Fibroblast of pulmonary artery (primary cell): Measurements from ENCODE around the gene UBAP2.

Source experiments
- DNase-seq: peaks from one replicate; pipeline ENCODE4 v3.0.0-alpha.2; 2010; ENCODE audit warnings: low read depth
- H3K4me3 ChIP-seq: replicated peaks from 2 replicates; pipeline ENCODE4 v1.5.1; 2011; ENCODE audit warnings: low read depth, mild to moderate bottlenecking, control low read depth, low read length, moderate library complexity
- CTCF ChIP-seq: IDR thresholded peaks from 2 replicates; pipeline ENCODE4 v1.5.1; 2011; ENCODE audit warnings: mild to moderate bottlenecking, control low read depth, low read length, inconsistent platforms; ENCODE audit errors: missing control alignments

Gene UBAP2, protein sequence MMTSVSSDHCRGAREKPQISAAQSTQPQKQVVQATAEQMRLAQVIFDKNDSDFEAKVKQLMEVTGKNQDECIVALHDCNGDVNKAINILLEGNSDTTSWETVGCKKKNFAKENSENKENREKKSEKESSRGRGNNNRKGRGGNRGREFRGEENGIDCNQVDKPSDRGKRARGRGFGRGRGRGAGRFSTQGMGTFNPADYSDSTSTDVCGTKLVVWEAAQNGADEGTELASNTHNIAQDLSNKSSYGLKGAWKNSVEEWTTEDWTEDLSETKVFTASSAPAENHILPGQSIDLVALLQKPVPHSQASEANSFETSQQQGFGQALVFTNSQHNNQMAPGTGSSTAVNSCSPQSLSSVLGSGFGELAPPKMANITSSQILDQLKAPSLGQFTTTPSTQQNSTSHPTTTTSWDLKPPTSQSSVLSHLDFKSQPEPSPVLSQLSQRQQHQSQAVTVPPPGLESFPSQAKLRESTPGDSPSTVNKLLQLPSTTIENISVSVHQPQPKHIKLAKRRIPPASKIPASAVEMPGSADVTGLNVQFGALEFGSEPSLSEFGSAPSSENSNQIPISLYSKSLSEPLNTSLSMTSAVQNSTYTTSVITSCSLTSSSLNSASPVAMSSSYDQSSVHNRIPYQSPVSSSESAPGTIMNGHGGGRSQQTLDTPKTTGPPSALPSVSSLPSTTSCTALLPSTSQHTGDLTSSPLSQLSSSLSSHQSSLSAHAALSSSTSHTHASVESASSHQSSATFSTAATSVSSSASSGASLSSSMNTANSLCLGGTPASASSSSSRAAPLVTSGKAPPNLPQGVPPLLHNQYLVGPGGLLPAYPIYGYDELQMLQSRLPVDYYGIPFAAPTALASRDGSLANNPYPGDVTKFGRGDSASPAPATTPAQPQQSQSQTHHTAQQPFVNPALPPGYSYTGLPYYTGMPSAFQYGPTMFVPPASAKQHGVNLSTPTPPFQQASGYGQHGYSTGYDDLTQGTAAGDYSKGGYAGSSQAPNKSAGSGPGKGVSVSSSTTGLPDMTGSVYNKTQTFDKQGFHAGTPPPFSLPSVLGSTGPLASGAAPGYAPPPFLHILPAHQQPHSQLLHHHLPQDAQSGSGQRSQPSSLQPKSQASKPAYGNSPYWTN

DNA sequence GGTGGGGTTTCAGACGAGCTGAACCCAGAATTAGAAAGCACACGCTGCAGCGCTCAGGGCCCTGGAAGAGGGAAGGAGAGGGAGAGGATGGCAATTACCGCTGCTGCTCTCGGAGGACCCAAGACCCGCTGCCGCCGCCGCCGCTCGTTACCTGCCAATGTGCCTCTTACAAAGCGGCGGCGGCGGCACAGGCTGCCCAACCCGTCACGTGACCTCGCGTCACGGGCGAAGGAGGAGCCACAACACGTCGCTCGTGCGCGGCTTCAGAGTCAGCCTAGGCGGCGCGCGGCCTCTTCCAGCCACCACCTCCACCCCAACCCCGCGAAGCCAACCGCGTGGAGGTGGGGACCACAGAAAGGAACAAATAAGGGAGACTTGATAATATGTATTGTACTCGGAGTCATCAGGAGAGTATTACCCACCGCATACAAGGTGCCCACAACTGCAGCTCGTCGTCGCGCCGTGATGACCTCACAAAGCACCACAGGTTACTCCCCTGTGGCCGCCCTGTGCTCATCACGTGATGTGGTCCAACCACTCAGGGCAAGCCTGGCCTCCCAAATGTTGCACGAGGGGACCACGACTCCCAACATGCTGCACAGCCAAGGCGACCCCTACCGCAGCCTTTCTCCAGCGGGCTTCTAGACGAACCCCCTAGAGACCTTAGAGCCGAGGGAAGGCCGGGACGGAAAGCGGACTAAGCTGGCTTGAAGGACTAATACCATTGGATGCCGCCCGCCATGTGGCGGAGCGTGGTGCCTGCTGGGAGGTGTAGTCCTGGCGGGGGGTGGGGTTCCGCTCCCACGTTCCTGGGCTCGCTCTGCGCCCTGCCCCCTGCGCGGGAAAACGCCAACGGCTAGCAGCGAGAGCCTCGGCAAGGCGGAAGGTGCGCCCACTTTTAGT lies at the start of gene UBAP2:
Gene UBAP2 (minus strand): TSS at position 161 of the 903 bp plus-strand sequence. CDS start 31,739 bp downstream, outside the sequence.
- no peak for TF ChIP-seq CTCF
- DNase-seq, result peak; percentile 98
- peak within 1 kb of the TSS; percentile 94 for H3K4me3 ChIP-seq

DNA sequence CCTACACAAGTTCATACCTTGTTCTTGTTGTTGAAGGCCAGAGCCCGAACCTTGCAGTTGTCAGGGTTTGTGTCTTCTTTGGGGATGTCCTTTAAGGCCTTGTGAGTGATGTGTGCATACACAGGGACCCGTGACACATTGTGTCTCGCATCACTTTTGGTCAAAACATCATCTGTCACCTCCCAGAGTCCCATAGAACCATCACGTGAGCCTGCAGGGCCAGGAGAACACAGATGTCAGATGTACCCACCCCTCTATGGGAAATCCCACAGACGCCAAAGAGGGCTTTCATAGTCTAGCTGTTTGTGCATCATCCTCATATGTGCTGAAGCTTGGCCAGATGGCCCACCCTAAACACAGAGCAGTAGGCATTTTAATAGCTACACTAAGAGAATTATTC lies 49.6 kb upstream of the UBAP2 start:
- TF ChIP-seq CTCF, result no peak
- H3K4me3 ChIP-seq, result no peak overlapping the region
- no peak for DNase-seq

DNA sequence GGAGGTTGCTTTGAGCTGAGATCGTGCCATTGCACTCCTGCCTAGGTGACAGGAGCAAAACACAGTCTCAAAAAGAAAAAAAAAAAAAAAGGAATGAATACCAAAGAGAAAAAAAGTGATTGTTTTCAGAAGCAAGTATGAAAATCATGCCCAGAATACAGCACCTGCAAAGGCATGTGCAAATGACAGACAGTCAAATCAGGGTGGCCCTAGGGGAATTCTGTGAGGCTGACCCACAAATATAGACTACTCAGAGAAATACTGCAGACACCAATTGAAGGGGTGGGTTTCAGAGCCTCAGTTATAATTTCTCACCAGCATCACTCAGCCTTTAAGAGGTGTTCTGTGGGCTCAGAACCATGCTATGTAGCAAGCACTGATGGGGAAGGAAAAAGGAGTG lies 49.2 kb upstream of the UBAP2 start:
- DNase-seq, result no peak
- no peak overlapping the region for H3K4me3 ChIP-seq
- no peak for TF ChIP-seq CTCF

DNA sequence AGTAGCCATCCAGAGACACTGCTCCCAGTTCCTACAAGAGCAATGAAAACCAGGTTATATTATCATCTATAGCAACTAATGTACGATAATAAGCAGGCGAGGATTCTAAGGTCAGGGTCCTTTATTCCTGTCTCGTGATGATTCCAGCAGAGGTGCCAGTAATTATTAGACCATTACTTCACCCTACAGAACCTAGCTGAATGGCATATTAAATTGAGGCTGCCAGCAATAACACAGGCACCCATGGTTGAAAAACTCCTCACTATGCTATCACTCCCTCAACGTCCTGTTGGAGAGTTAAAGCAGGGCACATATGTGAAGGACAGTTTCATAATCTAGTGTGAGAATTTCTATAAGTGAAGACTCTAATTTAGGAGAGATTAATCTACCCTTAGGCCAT lies 48.1 kb upstream of the UBAP2 start:
- no peak for TF ChIP-seq CTCF
- H3K4me3 ChIP-seq, result no peak overlapping the region
- DNase-seq, result no peak

GRCh38 chr9:34093578-34093977 lies 44.9 kb upstream of the UBAP2 start:
- no peak for TF ChIP-seq CTCF
- H3K4me3 ChIP-seq, result no peak overlapping the region

DNA sequence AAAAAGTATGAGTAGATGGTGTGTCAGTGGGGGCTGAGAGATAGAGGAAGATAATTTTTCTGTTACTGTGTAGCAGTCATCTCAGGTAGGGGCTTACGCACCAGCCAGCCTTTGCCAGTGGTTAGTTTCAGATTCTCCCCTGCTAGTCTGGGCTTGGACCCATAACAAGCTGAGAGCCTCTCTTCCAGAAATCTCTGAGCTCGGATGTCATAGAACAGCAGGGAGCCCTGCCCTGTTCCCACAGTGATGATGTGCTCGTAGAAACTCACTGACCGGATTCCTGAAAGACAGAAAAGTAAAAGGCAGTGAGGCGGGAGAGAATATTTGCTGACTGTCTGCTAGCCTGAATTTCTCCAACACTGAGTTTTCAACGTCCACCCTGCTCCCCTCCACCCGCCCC lies 40.6 kb upstream of the UBAP2 start:
- no peak for DNase-seq
- no peak overlapping the region for H3K4me3 ChIP-seq
- TF ChIP-seq CTCF, result no peak

More at GRCh38 chr9:34093578-34093977, 44.9 kb upstream of the UBAP2 start:
- no peak for DNase-seq
